ENCODE data around the gene RNF144A. TPM values are rescaled to one million over a fixed set of nuclear protein-coding genes. Genes with fewer than 3 reads are reported as not detected.

RNF144A gene
- total RNA-seq, 4 donors from 2014 or later = 9.1 to 16.5 (median 13.9) TPM

DNA sequence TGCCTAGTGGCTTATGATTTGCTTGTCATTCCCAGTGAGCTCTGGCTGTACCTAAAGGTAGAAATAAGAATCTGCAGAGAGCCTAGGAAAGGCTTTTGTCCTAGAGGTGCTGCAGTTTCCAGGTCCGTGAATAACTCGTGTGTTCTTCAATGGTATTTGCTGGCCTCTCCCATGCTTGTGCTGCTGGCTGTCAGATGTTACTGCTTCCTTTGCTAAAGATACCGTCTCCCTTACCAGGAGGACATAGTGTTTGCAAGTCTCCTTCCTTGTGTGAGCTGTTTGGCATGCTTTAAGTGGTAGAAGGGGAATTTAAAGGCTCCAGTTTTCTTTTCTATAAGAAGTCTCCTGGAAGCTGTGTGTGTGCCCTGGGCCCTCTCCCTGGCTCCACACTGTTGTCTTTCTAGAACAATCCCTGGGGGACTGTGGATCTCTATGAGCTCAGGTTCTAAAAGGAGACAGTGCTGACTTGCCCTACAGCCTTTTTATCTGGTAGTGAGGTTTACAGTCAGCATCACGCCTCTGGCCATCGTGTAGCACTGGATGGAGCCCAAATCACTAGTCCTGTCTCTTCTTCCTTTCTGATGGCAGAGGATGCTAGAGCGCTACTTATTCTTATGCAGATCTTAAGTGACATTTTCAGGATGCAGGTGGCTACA lies 65.8 kb downstream of the RNF144A start:
- H3K4me3 ChIP-seq = no peak overlapping the region
- no peak overlapping the region for H3K27ac ChIP-seq
- H3K4me1 ChIP-seq = no peaks in the 10 kb centered on the region
- no peaks in the 10 kb centered on the region for H3K27me3 ChIP-seq
- DNase-seq = no peak
- H3K36me3 ChIP-seq = no peaks in the 10 kb centered on the region
- TF ChIP-seq, protein P1, sequence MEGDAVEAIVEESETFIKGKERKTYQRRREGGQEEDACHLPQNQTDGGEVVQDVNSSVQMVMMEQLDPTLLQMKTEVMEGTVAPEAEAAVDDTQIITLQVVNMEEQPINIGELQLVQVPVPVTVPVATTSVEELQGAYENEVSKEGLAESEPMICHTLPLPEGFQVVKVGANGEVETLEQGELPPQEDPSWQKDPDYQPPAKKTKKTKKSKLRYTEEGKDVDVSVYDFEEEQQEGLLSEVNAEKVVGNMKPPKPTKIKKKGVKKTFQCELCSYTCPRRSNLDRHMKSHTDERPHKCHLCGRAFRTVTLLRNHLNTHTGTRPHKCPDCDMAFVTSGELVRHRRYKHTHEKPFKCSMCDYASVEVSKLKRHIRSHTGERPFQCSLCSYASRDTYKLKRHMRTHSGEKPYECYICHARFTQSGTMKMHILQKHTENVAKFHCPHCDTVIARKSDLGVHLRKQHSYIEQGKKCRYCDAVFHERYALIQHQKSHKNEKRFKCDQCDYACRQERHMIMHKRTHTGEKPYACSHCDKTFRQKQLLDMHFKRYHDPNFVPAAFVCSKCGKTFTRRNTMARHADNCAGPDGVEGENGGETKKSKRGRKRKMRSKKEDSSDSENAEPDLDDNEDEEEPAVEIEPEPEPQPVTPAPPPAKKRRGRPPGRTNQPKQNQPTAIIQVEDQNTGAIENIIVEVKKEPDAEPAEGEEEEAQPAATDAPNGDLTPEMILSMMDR (IDR thresholded peaks at IDR 0.05) = no peak
- no peak for TF ChIP-seq POLR2A (IDR thresholded peaks at IDR 0.05)
- H3K9me3 ChIP-seq = no peaks in the 10 kb centered on the region

DNA sequence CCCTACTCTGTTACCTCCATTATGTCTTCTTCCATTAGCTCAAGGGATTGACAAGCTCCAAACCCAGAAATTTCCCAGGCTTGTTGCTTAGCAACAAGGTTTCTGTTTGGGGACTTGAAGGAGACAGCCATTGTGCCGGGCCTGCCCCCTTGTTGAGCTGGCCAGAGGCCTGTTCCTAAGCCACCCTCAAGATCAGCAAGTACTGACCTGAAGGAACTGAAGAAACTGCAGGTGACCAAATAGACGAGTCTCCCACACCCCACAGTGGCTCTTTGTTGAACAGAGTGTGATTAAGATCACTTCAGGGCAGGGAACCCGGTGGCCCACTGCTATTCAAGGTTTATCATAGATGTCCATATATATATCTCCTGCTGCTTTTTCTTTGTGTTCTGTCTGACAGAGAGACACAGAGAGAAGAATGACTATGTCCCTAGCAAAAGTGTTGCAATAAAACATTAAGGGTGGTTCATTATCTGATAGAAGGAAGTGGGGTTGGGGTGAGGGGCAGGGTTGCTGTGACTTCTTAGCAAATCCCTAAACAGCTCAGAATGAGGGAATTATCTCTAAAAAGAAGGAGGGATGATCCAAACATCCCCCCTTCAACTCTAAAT lies 69.2 kb downstream of the RNF144A start:
- Histone ChIP-seq H3K4me3 (no peak overlapping the region), H3K9me3 (no peaks in the 10 kb centered on the region), H3K36me3 (no peaks in the 10 kb centered on the region), H3K4me1 (no peaks in the 10 kb centered on the region), H3K27me3 (no peaks in the 10 kb centered on the region), H3K27ac (no peak overlapping the region)
- TF ChIP-seq, protein P1 (IDR thresholded peaks at IDR 0.05) = no peak
- TF ChIP-seq POLR2A (IDR thresholded peaks at IDR 0.05) = no peak
- DNase-seq = no peak

DNA sequence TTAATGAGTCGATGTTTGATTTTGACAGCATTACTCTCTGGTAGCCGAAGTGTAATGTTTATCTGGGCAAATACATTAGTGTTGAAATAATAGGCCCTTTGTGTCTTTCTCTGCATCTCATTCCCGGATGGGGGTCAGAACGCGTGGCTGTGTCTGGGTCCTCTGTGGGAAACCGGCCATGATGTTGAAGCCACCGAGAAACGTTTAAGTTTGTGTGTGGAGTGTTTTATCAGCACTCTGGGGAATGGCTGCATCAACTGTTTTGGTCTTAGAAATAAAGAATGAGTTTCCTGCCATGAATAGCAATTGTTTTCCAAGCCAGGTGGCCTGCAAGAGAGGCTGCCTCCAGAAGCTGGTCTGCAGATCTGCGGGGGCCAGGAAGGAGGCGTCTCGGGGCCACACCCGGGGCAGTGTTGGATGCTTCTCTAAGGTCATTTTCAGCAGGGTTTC lies 69.7 kb downstream of the RNF144A start:
- TF ChIP-seq, protein P1 (IDR thresholded peaks at IDR 0.05) = no peak
- TF ChIP-seq POLR2A (IDR thresholded peaks at IDR 0.05) = no peak
- Histone ChIP-seq H3K36me3 (no peaks in the 10 kb centered on the region), H3K27me3 (no peaks in the 10 kb centered on the region), H3K27ac (no peak overlapping the region), H3K4me1 (no peaks in the 10 kb centered on the region), H3K4me3 (no peak overlapping the region), H3K9me3 (no peaks in the 10 kb centered on the region)
- no peak for DNase-seq

DNA sequence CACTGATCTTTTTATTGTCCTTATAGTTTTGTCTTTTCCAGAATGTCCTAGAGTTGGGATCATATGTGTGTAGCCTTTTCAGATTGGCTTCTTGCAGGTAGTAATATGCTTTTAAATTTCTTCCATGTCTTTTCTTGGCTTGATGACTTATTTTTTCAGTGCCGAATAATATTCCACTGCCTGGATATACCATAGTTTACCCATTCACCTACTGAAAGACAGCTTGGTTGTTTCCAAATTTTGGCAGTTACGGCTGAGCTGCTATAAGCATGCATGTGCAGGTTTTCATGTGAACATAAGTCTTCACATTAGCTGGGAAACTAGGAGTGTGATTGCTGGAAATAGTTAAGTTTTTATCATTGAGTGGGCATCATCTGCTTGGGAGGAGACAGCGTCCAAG lies 73.7 kb downstream of the RNF144A start:
- TF ChIP-seq, protein P1 (IDR thresholded peaks at IDR 0.05) = no peak
- no peak for TF ChIP-seq POLR2A (IDR thresholded peaks at IDR 0.05)
- Histone ChIP-seq H3K27me3 (no peaks in the 10 kb centered on the region), H3K9me3 (no peaks in the 10 kb centered on the region), H3K36me3 (no peaks in the 10 kb centered on the region), H3K4me3 (no peak overlapping the region), H3K27ac (no peak overlapping the region), H3K4me1 (peaks cover 0 to 5% (median 0%) of the 10 kb centered on the region in 4 donors)
- no peak for DNase-seq

DNA sequence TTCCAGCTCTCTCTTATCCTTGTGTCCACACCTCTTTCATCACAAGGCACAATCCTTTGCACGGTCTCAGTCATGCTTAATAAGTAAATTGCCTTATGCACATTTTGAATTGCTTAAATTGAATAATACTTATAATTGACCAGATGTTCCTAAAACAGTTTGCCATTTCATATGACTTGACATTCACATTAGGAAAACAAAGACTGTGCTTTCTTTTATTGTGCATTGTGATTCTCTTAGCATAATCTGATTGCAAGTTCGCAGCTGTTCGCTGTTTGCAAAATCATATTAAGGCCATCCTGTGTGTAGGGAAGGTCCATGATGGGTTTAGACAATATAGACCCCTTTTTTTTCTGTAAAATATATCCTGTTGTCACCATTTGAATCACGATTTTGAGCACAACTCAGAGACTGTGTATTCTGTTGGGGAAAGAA lies 75.6 kb downstream of the RNF144A start:
- TF ChIP-seq, protein P1 (IDR thresholded peaks at IDR 0.05) = no peak
- no peak for TF ChIP-seq POLR2A (IDR thresholded peaks at IDR 0.05)
- no peaks in the 10 kb centered on the region for H3K9me3 ChIP-seq
- peaks cover 0 to 5% (median 0%) of the 10 kb centered on the region in 4 donors for H3K4me1 ChIP-seq
- H3K4me3 ChIP-seq = no peak overlapping the region
- H3K27me3 ChIP-seq = no peaks in the 10 kb centered on the region
- H3K27ac ChIP-seq = peak overlapping the region in 1 of 4 donors; percentile 15
- no peaks in the 10 kb centered on the region for H3K36me3 ChIP-seq
- no peak for DNase-seq

Data from Peyer's patch (tissue), 4 donors.